IMR-90 (cell line): ENCODE measurements around the gene CYP2J2. TPM values are rescaled to one million over a fixed set of nuclear protein-coding genes. Genes with fewer than 3 reads are reported as not detected.
"Not testable (repeated sequence)": the region's sequence is repeated elsewhere in the genome, so short reads cannot be mapped to it uniquely, and the experiment has no call there.

Source experiments
- ATAC-seq: fragments of 200-7000 bp; cut with Tn5 transposase; 2 replicates; pipeline ENCODE4 v1.9.1; 2020; ENCODE audit warnings: low read depth, mild to moderate bottlenecking, moderate library complexity
- BruUV-seq: library from RNA; stranded (reverse); fragments of 400-500 nt; replicated peaks from 2 replicates; lab custom pipeline; 2021; lab: Mats Ljungman, UMichigan
- CTCF ChIA-PET: fragments of 300-600 bp; formaldehyde crosslinking; extraction: SDS; loops from one replicate; lab custom pipeline; 2021; ENCODE audit warnings: antibody characterized with exemption; lab: Yijun Ruan, JAX
- POLR2A ChIA-PET: fragments of 300-600 bp; sonication (Branson Sonifier 250); formaldehyde crosslinking; loops from one replicate; lab custom pipeline; 2022; ENCODE audit warnings: antibody characterized with exemption; ENCODE audit not compliant: unreplicated experiment; lab: Charles Lee
- DNase-seq: peaks from one replicate; pipeline ENCODE4 v3.0.0; 2013
- H2AFZ ChIP-seq: replicated peaks from 2 replicates; pipeline ENCODE3; 2013; ENCODE audit warnings: low read length, mild to moderate bottlenecking; ENCODE audit not compliant: poor library complexity
- H2AK5ac ChIP-seq: 2 replicates; pipeline ENCODE4 v1.6.1; 2013; ENCODE audit warnings: low read depth, low read length, inconsistent platforms
- H2AK9ac ChIP-seq: replicated peaks from 2 replicates; pipeline ENCODE3; 2013; ENCODE audit warnings: mild to moderate bottlenecking, low read depth, low read length, moderate library complexity; ENCODE audit not compliant: poor library complexity
- H2BK120ac ChIP-seq: 2 replicates; pipeline ENCODE4 v1.6.1; 2013; ENCODE audit warnings: low read depth, low read length, inconsistent platforms
- H2BK15ac ChIP-seq: 3 replicates; pipeline ENCODE4 v1.6.1; 2013; ENCODE audit warnings: low read depth, low read length, inconsistent platforms
- H2BK20ac ChIP-seq: 2 replicates; pipeline ENCODE4 v1.6.1; 2013; ENCODE audit warnings: low read depth, mild to moderate bottlenecking, inconsistent platforms, low read length, moderate library complexity
- H2BK5ac ChIP-seq: 2 replicates; pipeline ENCODE4 v1.6.1; 2013; ENCODE audit warnings: mild to moderate bottlenecking, low read depth, low read length, inconsistent platforms; ENCODE audit not compliant: poor library complexity, severe bottlenecking
- H3K14ac ChIP-seq: replicated peaks from 2 replicates; pipeline ENCODE4 v1.6.1; 2013; ENCODE audit warnings: low read depth, low read length, inconsistent platforms
- H3K18ac ChIP-seq: 2 replicates; pipeline ENCODE4 v1.6.1; 2013; ENCODE audit warnings: low read depth, low read length, control low read depth
- H3K23ac ChIP-seq: 2 replicates; pipeline ENCODE4 v1.6.1; 2013; ENCODE audit warnings: low read depth, low read length, inconsistent platforms
- H3K27ac ChIP-seq: 2 replicates; pipeline ENCODE4 v1.5.1; 2013; ENCODE audit warnings: mild to moderate bottlenecking, control low read depth, low read length; ENCODE audit not compliant: insufficient read depth
- H3K27me3 ChIP-seq: 2 replicates; pipeline ENCODE4 v1.6.1; 2013; ENCODE audit warnings: low read length; ENCODE audit not compliant: control insufficient read depth, insufficient read depth
- H3K36me3 ChIP-seq: 2 replicates; pipeline ENCODE4 v1.6.1; 2013; ENCODE audit warnings: low read length, mixed read lengths; ENCODE audit not compliant: control insufficient read depth, insufficient read depth
- H3K4ac ChIP-seq: 2 replicates; pipeline ENCODE4 v1.6.1; 2013; ENCODE audit warnings: low read depth, low read length, inconsistent platforms
- H3K4me1 ChIP-seq: 2 replicates; pipeline ENCODE4 v1.6.1; 2013; ENCODE audit warnings: low read length, mixed read lengths; ENCODE audit not compliant: control insufficient read depth, insufficient read depth
- H3K4me2 ChIP-seq: 2 replicates; pipeline ENCODE4 v1.6.1; 2013; ENCODE audit warnings: low read depth, mild to moderate bottlenecking, control low read depth, low read length, moderate library complexity
- H3K4me3 ChIP-seq: 2 replicates; pipeline ENCODE4 v1.5.1; 2013; ENCODE audit warnings: low read depth, mild to moderate bottlenecking, control low read depth, low read length, moderate library complexity; ENCODE audit not compliant: insufficient read depth
- H3K56ac ChIP-seq: 2 replicates; pipeline ENCODE4 v1.6.1; 2013; ENCODE audit warnings: low read length, inconsistent platforms; ENCODE audit not compliant: insufficient read depth; ENCODE audit errors: extremely low read depth
- H3K79me1 ChIP-seq, 2 experiments: 2 replicates each; pipeline ENCODE4 v1.6.1; 2013; ENCODE audit warnings: low read length in 2 of 2, inconsistent platforms in 1 of 2, low read depth in 1 of 2
- H3K9ac ChIP-seq: 2 replicates; pipeline ENCODE4 v1.6.1; 2013; ENCODE audit warnings: low read depth, low read length, control low read depth
- H3K9me1 ChIP-seq: 2 replicates; pipeline ENCODE4 v1.6.1; 2013; ENCODE audit warnings: low read length, inconsistent platforms; ENCODE audit not compliant: insufficient read depth
- H3K9me3 ChIP-seq: 2 replicates; pipeline ENCODE4 v1.6.1; 2013; ENCODE audit warnings: low read length; ENCODE audit not compliant: control insufficient read depth, insufficient read depth
- H4K20me1 ChIP-seq: 2 replicates; pipeline ENCODE4 v1.6.1; 2013; ENCODE audit warnings: low read length, inconsistent platforms; ENCODE audit not compliant: insufficient read depth
- H4K5ac ChIP-seq: 2 replicates; pipeline ENCODE4 v1.6.1; 2013; ENCODE audit warnings: mild to moderate bottlenecking, low read depth, low read length, control low read depth
- H4K8ac ChIP-seq, 2 experiments: 2 replicates each; pipeline ENCODE4 v1.6.1; 2013; ENCODE audit warnings: low read depth in 2 of 2, low read length in 2 of 2, control low read depth in 1 of 2, inconsistent platforms in 1 of 2
- H4K91ac ChIP-seq: 2 replicates; pipeline ENCODE4 v1.6.1; 2013; ENCODE audit warnings: low read depth, low read length, inconsistent platforms; ENCODE audit not compliant: insufficient read depth
- WGBS, 2 experiments: methylation state at CpG; one replicate each; pipeline versions ENCODE4 v1.1.5 to v1.1.7; 2013; ENCODE audit warnings: missing lambda C conversion rate in 2 of 2; ENCODE audit not compliant: insufficient read length in 1 of 2; ENCODE audit errors: extremely low coverage in 2 of 2; 5-methylcytosine and 5-hydroxymethylcytosine counted together
- dilution Hi-C: fragments of 300-500 bp; cut with HindIII; formaldehyde crosslinking; loops from one replicate; pipeline ENCODE4 v1.14.3; 2018; ENCODE audit warnings: low sequenced_read_pairs; ENCODE audit not compliant: unreplicated experiment
- in situ Hi-C: fragments of 300-500 bp; cut with MboI; formaldehyde crosslinking; loops from 3 replicates; pipeline ENCODE4 v1.14.3; 2019; ENCODE audit warnings: low sequenced_read_pairs, inconsistent platforms, mixed read lengths
- intact Hi-C: fragments of 100-400 bp; cut with micrococcal nuclease; formaldehyde crosslinking; loops from 2 replicates; pipeline ENCODE4 v1.10.0; 2022
- polyA plus RNA-seq, 3 experiments: library from polyadenylated mRNA; depleted of rRNA; stranded (reverse); fragments of >200 nt; gene quantifications; 2 replicates each; pipeline ENCODE4 v1.2.3, GENCODE V29; 2012; ENCODE audit warnings: low replicate concordance in 1 of 3
- total RNA-seq: library from RNA; depleted of rRNA; stranded (reverse); fragments of >200 nt; gene quantifications from 2 replicates; pipeline ENCODE4 v1.2.3, GENCODE V29; 2012

CYP2J2 gene
- total and polyA plus RNA-seq, 2 of the 4 experiments (the other 2 are of a cell fraction) = 0.18 TPM; not detected in 1

DNA sequence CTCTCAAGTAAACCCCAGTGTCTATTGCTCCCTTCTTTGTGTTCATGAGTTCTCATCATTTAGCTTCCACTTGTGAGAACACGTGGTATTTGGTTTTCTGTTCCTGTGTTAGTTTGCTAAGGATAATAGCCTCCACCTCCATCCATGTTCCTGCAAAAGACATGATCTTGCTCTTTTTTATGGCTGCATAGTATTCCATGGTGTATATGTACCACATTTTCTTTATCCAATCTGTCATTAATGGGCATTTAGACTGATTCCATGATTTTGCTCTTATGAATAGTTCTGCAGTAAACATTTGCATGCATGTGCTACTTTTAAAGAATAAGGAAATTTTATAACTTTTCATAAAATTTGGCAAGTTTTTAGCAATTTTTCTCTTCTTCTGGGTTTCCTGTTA, 71.3 kb downstream of the CYP2J2 start:
- H2AK9ac ChIP-seq, H3K9me1 ChIP-seq, H3K79me1 ChIP-seq, H4K8ac ChIP-seq, H3K4me3 ChIP-seq, in situ Hi-C loops, H4K20me1 ChIP-seq, ATAC-seq, BruUV-seq, H3K14ac ChIP-seq, H3K23ac ChIP-seq, intact Hi-C loops, H2AK5ac ChIP-seq, H2BK120ac ChIP-seq, H4K91ac ChIP-seq, dilution Hi-C loops, H3K27me3 ChIP-seq, H2BK5ac ChIP-seq, H3K4ac ChIP-seq, H3K36me3 ChIP-seq, H3K18ac ChIP-seq, H2AFZ ChIP-seq, H3K9ac ChIP-seq, H2BK15ac ChIP-seq, POLR2A ChIA-PET, DNase-seq, H3K9me3 ChIP-seq, H4K5ac ChIP-seq, H3K4me2 ChIP-seq, H3K56ac ChIP-seq, H3K27ac ChIP-seq, H2BK20ac ChIP-seq, H3K4me1 ChIP-seq: not testable (repeated sequence)
- WGBS, 2 experiments = no CpG with 5 or more reads among the region's 1 CpG
- CTCF ChIA-PET = interaction anchor here (0.6 kb wide), 1 partner anchor 29 kb away, joined by 3 read pairs; no protein-coding TSS in a partner anchor
